ENCODE measurements around the gene CDC37. TPM values are rescaled to one million over a fixed set of nuclear protein-coding genes. Genes with fewer than 3 reads are reported as not detected.
"Not testable (repeated sequence)": the region's sequence is repeated elsewhere in the genome, so short reads cannot be mapped to it uniquely, and the experiment has no call there.

Gene CDC37
- total RNA-seq, 1 donor from 2014 or later, result 300 TPM

- Mint-ChIP-seq H3K4me3 (ENCODE audit: low read depth) (peak overlapping the region; percentile 86), H3K36me3 (ENCODE audit: low read depth) (peaks cover 47% of the 10 kb centered on the region), H3K27me3 (ENCODE audit: low read depth) (no peaks in the 10 kb centered on the region), H3K9me3 (no peaks in the 10 kb centered on the region), H3K27ac (peak overlapping the region; percentile 84), H3K4me1 (ENCODE audit: low read depth) (peaks cover 45% of the 10 kb centered on the region)
- intact Hi-C loops (cut with micrococcal nuclease), result no loop called here
- no peak for DNase-seq (ENCODE audit: low spot score)
Observed at GRCh38 chr19:10417541-10418234, 14.3 kb upstream of the CDC37 start.

- Mint-ChIP-seq H3K9me3 (no peaks in the 10 kb centered on the region), H3K27ac (peak overlapping the region; percentile 84), H3K4me3 (ENCODE audit: low read depth) (peak overlapping the region; percentile 80), H3K4me1 (ENCODE audit: low read depth) (peaks cover 45% of the 10 kb centered on the region), H3K36me3 (ENCODE audit: low read depth) (peaks cover 38% of the 10 kb centered on the region), H3K27me3 (ENCODE audit: low read depth) (no peaks in the 10 kb centered on the region)
- DNase-seq (ENCODE audit: low spot score), result peak; percentile 94
- intact Hi-C loops (cut with micrococcal nuclease), result loop anchor here (1.0 kb wide), 2 partner anchors 8 kb away; no protein-coding TSS in a partner anchor
Observed at GRCh38 chr19:10416380-10417257, 13.3 kb upstream of the CDC37 start.

GRCh38 chr19:10416083-10416379 is 12.7 kb upstream of the CDC37 start:
- no peaks in the 10 kb centered on the region for H3K9me3 Mint-ChIP-seq
- DNase-seq (ENCODE audit: low spot score), result no peak
- peak overlapping the region; percentile 80 for H3K4me3 Mint-ChIP-seq (ENCODE audit: low read depth)
- H3K27ac Mint-ChIP-seq, result peak overlapping the region; percentile 84
- intact Hi-C loops (cut with micrococcal nuclease), result loop anchor here (1.0 kb wide), 2 partner anchors 8 kb away; no protein-coding TSS in a partner anchor
- peaks cover 48% of the 10 kb centered on the region for H3K4me1 Mint-ChIP-seq (ENCODE audit: low read depth)
- peaks cover 38% of the 10 kb centered on the region for H3K36me3 Mint-ChIP-seq (ENCODE audit: low read depth)
- no peaks in the 10 kb centered on the region for H3K27me3 Mint-ChIP-seq (ENCODE audit: low read depth)

- Mint-ChIP-seq H3K4me3 (ENCODE audit: low read depth) (peak overlapping the region; percentile 52), H3K4me1 (ENCODE audit: low read depth) (peaks cover 62% of the 10 kb centered on the region), H3K36me3 (ENCODE audit: low read depth) (peaks cover 45% of the 10 kb centered on the region), H3K9me3 (no peaks in the 10 kb centered on the region), H3K27ac (peak overlapping the region; percentile 92), H3K27me3 (ENCODE audit: low read depth) (no peaks in the 10 kb centered on the region)
- intact Hi-C loops (cut with micrococcal nuclease), result loop anchor here (1.0 kb wide), 2 partner anchors 8 to 16 kb away; no protein-coding TSS in a partner anchor
- no peak for DNase-seq (ENCODE audit: low spot score)
Observed at GRCh38 chr19:10412257-10412977, 9.1 kb upstream of the CDC37 start.

- H3K4me1 Mint-ChIP-seq (ENCODE audit: low read depth), result peaks cover 64% of the 10 kb centered on the region
- DNase-seq (ENCODE audit: low spot score); H3K27me3 Mint-ChIP-seq (ENCODE audit: low read depth); H3K9me3 Mint-ChIP-seq; intact Hi-C loops (cut with micrococcal nuclease): not testable (repeated sequence)
- peak overlapping the region; percentile 92 for H3K27ac Mint-ChIP-seq
- peak overlapping the region; percentile 45 for H3K4me3 Mint-ChIP-seq (ENCODE audit: low read depth)
- peaks cover 42% of the 10 kb centered on the region for H3K36me3 Mint-ChIP-seq (ENCODE audit: low read depth)
Observed at GRCh38 chr19:10411224-10411623, 7.9 kb upstream of the CDC37 start.

- peak overlapping the region; percentile 63 for H3K4me3 Mint-ChIP-seq (ENCODE audit: low read depth)
- peaks cover 38% of the 10 kb centered on the region for H3K36me3 Mint-ChIP-seq (ENCODE audit: low read depth)
- no peaks in the 10 kb centered on the region for H3K27me3 Mint-ChIP-seq (ENCODE audit: low read depth)
- peak overlapping the region; percentile 92 for H3K27ac Mint-ChIP-seq
- intact Hi-C loops (cut with micrococcal nuclease), result loop anchor here (1.0 to 10.0 kb wide), 4 partner anchors 8 to 301 kb away; partner anchors contain the start of genes ILF3 and PPAN
- DNase-seq (ENCODE audit: low spot score), result peak; percentile 73
- peaks cover 63% of the 10 kb centered on the region for H3K4me1 Mint-ChIP-seq (ENCODE audit: low read depth)
- H3K9me3 Mint-ChIP-seq, result no peaks in the 10 kb centered on the region
Observed at GRCh38 chr19:10408511-10409283, 5.4 kb upstream of the CDC37 start.

- H3K4me1 Mint-ChIP-seq (ENCODE audit: low read depth), result peaks cover 59% of the 10 kb centered on the region
- H3K27ac Mint-ChIP-seq, result peak overlapping the region; percentile 95
- H3K4me3 Mint-ChIP-seq (ENCODE audit: low read depth), result peak overlapping the region; percentile 37
Observed at GRCh38 chr19:10407096-10407495, 3.8 kb upstream of the CDC37 start.

GRCh38 chr19:10406191-10406590 is 2.8 kb upstream of the CDC37 start:
- DNase-seq (ENCODE audit: low spot score), result no peak
- H3K4me1 Mint-ChIP-seq (ENCODE audit: low read depth), result peaks cover 59% of the 10 kb centered on the region
- peak overlapping the region; percentile 95 for H3K27ac Mint-ChIP-seq
- peaks cover 48% of the 10 kb centered on the region for H3K36me3 Mint-ChIP-seq (ENCODE audit: low read depth)
- no peaks in the 10 kb centered on the region for H3K27me3 Mint-ChIP-seq (ENCODE audit: low read depth)
- H3K9me3 Mint-ChIP-seq, result no peaks in the 10 kb centered on the region
- peak overlapping the region; percentile 96 for H3K4me3 Mint-ChIP-seq (ENCODE audit: low read depth)
- intact Hi-C loops (cut with micrococcal nuclease), result loop anchor here (5.0 to 10.0 kb wide), 2 partner anchors 249 to 299 kb away; partner anchors contain the start of genes ILF3 and PPAN

More at GRCh38 chr19:10407096-10407495, 3.8 kb upstream of the CDC37 start:
- peaks cover 48% of the 10 kb centered on the region for H3K36me3 Mint-ChIP-seq (ENCODE audit: low read depth)
- DNase-seq (ENCODE audit: low spot score), result no peak
- H3K9me3 Mint-ChIP-seq, result no peaks in the 10 kb centered on the region
- intact Hi-C loops (cut with micrococcal nuclease), result loop anchor here (5.0 to 10.0 kb wide), 2 partner anchors 248 to 300 kb away; partner anchors contain the start of genes ILF3 and PPAN
- no peaks in the 10 kb centered on the region for H3K27me3 Mint-ChIP-seq (ENCODE audit: low read depth)

GRCh38 chr19:10404888-10405820 is 1.8 kb upstream of the CDC37 start:
- peak; percentile 56 for DNase-seq (ENCODE audit: low spot score)
- peaks cover 48% of the 10 kb centered on the region for H3K36me3 Mint-ChIP-seq (ENCODE audit: low read depth)
- H3K27me3 Mint-ChIP-seq (ENCODE audit: low read depth), result no peaks in the 10 kb centered on the region
- H3K9me3 Mint-ChIP-seq, result no peaks in the 10 kb centered on the region
- H3K4me3 Mint-ChIP-seq (ENCODE audit: low read depth), result peak overlapping the region; percentile 96
- intact Hi-C loops (cut with micrococcal nuclease), result loop anchor here (1.0 to 10.0 kb wide), 5 partner anchors 7 to 298 kb away; partner anchors contain the start of genes ILF3 and PPAN
- H3K4me1 Mint-ChIP-seq (ENCODE audit: low read depth), result peaks cover 54% of the 10 kb centered on the region
- H3K27ac Mint-ChIP-seq, result peak overlapping the region; percentile 95

- Mint-ChIP-seq H3K9me3 (no peaks in the 10 kb centered on the region), H3K4me1 (ENCODE audit: low read depth) (peaks cover 37% of the 10 kb centered on the region), H3K27me3 (ENCODE audit: low read depth) (no peaks in the 10 kb centered on the region)
Observed at GRCh38 chr19:10402441-10403038, 802 bp downstream of the CDC37 start.

More at GRCh38 chr19:10402441-10403038, 802 bp downstream of the CDC37 start:
- intact Hi-C loops (cut with micrococcal nuclease), result loop anchor here (1.0 to 10.0 kb wide), 4 partner anchors 34 to 252 kb away; partner anchors contain the start of genes ILF3 and KRI1
- H3K27ac Mint-ChIP-seq, result peak overlapping the region; percentile 76
- DNase-seq (ENCODE audit: low spot score), result no peak
- H3K36me3 Mint-ChIP-seq (ENCODE audit: low read depth), result peaks cover 50% of the 10 kb centered on the region
- peak overlapping the region; percentile 96 for H3K4me3 Mint-ChIP-seq (ENCODE audit: low read depth)
